HG03457 (cell line): ENCODE measurements around the gene TOB1.

Experiments
- ATAC-seq: cut with Tn5 transposase; IDR thresholded peaks from one replicate; pipeline ENCODE4 v1.9.1; 2021; ENCODE audit warnings: moderate number of reproducible peaks; ENCODE audit not compliant: unreplicated experiment

The TOB1 gene

DNA sequence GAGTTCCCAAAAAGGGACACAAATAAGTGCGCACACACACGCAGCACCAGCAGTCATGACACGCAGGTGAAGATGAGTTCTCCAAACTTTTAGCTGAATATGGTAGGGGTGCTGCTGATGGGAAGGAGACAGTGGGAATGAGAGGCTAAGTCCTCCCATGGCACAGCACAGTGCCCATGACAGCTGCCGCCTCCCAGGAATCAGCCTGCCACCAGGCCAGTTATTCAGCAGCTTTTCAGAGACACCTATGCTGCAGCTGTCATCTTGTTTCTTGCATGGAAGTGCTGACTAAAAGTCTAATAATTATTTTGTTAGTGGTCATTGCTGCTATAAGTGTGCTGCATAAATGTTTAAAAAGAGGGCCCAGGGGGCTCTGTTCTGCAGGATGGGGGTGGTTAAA, 18.6 kb downstream of the TOB1 start:
- no peak for ATAC-seq

DNA sequence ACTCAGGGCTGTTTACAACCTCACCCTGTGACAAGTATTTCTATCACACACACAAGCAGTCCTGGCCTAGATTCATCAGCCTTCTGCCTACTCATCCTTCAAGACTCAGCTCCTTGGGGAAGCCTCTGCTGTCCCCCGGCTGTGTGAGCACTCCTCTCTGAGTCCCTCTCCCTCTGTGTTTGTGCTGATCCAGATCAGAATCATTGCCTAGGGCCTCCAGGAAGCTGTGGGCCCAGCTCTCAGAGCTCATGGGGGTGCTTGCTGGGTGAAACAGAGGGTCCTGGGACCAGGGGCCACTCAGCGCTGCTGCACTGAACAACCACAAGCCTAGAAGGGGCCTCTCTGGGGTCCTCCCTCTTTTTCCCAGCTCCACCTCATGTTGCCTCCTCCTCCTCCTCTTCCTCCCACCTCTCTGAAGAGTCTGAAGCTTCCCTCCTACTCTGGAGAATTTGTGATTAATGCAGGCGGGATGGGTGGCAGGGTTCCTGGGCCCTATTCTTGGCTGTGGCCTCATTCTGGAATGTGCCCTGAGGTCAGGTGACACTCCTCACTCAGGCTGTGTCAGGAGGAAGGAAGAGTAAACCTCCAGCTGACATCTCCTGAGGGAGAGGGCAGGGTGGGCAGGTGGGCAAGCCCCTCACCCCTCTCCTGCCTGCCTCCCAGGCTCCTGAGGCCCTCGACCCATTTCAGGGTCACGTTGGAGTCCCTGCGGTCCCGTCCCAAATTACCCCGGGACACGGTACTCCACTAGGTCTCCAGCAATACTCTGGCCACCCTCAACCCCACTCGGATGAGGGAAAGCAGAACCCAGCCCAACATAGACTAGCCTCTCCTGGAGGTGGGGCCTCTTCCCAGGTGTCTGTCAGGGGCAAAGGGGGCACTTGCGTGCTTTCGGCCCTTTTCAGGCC, 20.7 kb downstream of the TOB1 start:
- no peak for ATAC-seq

GRCh38 chr17:50844117-50844700, 21.9 kb downstream of the TOB1 start:
- ATAC-seq: no peak

GRCh38 chr17:50843150-50843905, 22.8 kb downstream of the TOB1 start:
- no peak for ATAC-seq

GRCh38 chr17:50842506-50843149, 23.5 kb downstream of the TOB1 start:
- no peak for ATAC-seq

- ATAC-seq: no peak
These were observed 24.2 kb downstream of the TOB1 start for GRCh38 chr17:50841949-50842354.

DNA sequence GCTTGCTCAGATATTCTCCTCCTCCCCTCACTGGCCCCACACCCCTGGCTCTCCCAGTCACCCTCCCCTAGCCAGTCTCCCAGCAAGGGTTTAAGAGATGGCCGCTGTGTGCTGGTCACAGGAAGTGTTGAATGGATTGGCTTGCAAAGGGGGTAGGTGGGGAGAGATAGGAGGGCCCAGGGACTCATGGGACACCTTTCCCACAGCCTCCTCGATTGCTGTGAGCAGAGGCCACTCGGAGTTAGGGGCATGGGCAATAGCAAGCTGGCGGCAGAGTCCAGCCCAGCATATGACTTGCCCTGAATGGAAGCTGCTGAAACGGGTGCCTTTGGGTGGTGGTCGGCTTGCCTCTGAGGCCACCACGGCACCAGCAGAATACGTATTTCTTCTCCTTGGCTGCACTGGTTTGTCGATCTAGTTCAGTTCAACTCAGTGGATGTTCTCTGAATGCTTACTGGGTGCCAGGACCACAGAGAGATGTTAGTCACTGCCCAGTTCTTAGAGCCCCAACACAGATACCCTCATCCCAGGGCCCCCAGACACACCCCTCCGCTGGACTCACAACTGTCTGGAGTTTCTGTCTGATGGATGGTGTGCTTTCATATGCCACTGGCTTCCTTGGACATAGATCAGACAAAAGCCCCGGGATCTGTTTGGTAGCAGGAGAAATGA, 24.7 kb downstream of the TOB1 start:
- no peak for ATAC-seq

GRCh38 chr17:50840311-50840851, 25.8 kb downstream of the TOB1 start:
- no peak for ATAC-seq

DNA sequence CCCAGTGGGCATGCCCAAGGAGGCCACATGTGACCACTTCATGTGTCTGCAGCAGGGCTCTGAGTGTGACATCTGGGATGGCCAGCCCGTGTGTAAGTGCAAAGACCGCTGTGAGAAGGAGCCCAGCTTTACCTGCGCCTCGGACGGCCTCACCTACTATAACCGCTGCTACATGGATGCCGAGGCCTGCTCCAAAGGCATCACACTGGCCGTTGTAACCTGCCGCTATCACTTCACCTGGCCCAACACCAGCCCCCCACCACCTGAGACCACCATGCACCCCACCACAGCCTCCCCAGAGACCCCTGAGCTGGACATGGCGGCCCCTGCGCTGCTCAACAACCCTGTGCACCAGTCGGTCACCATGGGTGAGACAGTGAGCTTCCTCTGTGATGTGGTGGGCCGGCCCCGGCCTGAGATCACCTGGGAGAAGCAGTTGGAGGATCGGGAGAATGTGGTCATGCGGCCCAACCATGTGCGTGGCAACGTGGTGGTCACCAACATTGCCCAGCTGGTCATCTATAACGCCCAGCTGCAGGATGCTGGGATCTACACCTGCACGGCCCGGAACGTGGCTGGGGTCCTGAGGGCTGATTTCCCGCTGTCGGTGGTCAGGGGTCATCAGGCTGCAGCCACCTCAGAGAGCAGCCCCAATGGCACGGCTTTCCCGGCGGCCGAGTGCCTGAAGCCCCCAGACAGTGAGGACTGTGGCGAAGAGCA, 26.4 kb downstream of the TOB1 start:
- no peak for ATAC-seq

DNA sequence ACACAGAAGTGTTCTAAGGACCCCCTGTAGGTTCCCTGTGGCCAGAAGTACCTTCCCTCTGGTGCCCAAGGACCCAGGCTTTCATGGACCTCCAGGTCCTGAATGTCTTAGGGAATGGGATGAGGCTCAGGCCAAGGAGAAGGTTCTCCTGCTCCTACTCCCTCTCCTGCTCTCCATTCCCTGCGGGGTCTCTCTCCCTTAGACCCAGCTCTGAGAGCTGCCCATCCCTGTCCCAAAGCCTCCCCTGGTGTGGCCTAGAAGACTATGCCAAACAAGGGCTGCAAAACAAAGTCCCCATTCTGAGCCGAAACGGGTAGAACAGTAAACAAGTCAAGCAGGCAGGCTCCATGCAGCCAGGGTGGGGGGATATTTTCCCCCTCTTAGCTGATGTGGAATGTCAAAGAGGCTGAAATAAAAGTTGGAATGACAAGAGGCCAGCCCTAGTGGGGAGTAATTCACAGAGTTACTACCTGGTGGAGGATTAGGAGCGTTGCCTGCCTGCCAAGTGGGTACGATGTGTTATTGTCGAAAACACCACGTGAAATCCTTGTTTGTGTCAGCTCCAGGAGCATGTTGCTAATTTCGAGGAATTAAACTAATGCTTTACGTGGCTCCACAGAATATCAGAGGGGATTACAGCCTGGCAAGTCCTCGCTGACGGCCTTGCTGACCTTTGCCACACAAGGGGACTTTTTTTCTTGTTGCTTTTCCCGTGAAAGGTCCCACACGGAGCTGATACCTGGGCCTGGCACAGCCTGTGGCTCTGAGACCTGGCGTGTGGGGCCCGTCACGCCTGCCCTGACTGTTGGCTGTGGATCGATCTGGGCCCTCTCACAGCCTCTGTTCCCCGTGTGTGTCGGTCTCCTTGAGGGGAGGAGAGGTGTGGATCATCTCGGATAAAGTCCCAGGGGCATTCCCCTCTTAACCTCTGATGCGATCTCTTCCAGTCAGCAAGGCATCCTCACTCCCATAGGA, 27.9 kb downstream of the TOB1 start:
- no peak for ATAC-seq

- ATAC-seq: no peak
These were observed 28.7 kb downstream of the TOB1 start for GRCh38 chr17:50837286-50837979.

DNA sequence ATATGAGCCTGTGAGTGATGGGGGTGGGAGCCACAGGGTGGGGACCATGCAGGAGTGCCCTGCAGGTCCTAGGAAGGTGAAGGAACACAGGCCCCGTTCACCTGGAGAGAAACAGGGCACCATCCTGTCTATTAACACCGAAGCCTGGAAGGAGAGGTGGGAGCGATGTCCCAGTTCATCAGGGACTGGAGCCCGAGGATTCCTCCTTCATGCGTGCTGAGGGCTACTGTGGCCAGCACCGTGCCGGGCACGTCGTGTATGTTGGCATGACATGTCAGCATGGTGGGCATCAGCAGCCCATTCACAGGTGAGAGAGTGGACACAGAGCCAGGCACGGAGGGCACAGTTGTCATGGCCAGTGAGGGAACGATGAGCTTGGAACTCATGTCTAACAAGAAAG, 29.3 kb downstream of the TOB1 start:
- ATAC-seq: no peak

GRCh38 chr17:50835301-50836234, 30.6 kb downstream of the TOB1 start, which contains the start of gene WFIKKN2:
WFIKKN2 (plus strand) TSS chr17:50835586; CDS start chr17:50835938, 352 bp downstream.
- no peak for ATAC-seq

DNA sequence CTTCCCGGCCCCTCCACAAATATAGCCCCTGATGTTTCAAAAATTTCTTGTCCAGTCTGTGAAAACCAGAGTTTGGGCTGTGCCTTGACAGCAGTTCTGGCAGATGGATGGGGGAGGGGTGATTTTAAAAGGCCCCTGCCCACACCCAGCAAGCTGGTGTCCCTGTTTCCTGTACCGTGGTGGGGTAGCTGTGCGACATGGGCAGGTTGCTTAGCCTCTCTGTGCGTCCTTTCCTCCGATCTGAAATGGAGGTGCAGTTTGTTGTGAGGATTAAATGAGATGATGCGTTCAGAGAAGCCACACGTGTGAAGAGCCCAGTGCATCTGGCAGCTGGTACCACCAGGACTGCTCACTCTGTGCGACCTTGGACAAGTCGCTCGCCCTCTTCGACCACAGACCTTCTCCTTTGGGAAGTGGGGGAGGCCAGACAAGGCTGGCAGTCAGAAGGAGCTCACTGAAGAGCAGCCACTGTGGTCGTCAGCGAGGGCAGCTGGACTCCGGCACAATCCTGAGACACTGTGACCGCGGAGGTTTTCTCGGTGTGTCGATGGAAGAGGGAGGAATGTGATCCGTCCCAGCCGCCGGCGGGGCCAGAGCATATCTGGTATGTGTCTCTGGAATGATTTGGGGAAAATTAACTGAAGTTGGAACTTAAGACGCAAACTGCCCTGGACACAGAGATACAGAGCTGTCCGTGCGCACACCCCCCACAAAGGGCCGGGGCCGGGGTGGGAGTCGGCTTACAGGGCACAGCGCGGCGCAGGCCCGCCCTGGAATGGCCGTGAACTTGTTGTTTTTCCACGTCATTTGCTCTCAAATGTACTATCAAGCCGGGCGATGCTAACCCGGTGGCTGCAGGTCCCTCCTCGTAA, 31.5 kb downstream of the TOB1 start:
- no peak for ATAC-seq

GRCh38 chr17:50833510-50834428, 32.4 kb downstream of the TOB1 start:
- ATAC-seq: no peak
